NCI-H1092 treated with DMSO at 0.1 percent for 48 hours (cell line): ENCODE measurements around the gene SDCBP2.
"Not testable (repeated sequence)": the region's sequence is repeated elsewhere in the genome, so short reads cannot be mapped to it uniquely, and the experiment has no call there.

Experiments
- DNase-seq: peaks from one replicate; lab custom pipeline; 2025; lab: John Stamatoyannopoulos, UW

Gene SDCBP2

GRCh38 chr20:1360094-1360846 lies 31.3 kb upstream of the SDCBP2 start:
- no peak for DNase-seq

DNA sequence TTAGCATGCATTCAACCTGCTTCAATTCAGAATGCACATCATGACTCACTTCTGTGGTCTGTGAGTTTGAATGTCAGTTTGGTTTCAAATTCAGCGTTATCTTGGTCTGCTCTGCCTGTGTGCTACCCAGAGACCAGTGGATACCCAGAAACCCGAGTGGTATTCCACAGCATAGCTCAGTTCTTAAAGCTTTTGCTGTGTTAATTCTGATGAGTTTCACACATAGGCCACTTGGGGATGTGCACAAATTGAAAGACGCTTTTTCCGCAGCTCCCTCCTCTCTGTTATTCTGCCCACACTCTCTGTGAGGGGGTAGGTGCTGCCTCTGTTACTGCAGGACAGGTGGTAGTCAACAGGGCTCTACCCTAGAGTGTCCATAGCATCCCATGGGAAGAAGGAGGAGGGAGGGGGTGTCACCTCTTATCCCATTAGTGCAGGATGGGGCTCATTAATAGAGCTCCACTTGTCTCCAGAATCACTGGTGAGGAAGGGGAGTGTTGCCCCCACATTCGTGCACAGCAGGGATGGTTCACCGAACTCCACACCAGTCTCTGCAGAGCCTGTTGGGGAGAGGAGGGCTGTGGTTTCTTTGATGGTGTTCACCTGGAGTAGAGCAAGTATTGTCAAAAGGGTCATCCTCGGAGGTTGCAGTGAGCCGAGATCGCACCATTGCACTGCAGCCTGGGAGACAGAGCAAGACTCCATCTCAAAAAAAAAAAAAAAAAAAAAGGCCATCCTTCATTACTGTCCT lies 29.2 kb upstream of the SDCBP2 start:
- no peak for DNase-seq

- no peak for DNase-seq
Measured at GRCh38 chr20:1353956-1354355, 25.0 kb upstream of the SDCBP2 start.

DNA sequence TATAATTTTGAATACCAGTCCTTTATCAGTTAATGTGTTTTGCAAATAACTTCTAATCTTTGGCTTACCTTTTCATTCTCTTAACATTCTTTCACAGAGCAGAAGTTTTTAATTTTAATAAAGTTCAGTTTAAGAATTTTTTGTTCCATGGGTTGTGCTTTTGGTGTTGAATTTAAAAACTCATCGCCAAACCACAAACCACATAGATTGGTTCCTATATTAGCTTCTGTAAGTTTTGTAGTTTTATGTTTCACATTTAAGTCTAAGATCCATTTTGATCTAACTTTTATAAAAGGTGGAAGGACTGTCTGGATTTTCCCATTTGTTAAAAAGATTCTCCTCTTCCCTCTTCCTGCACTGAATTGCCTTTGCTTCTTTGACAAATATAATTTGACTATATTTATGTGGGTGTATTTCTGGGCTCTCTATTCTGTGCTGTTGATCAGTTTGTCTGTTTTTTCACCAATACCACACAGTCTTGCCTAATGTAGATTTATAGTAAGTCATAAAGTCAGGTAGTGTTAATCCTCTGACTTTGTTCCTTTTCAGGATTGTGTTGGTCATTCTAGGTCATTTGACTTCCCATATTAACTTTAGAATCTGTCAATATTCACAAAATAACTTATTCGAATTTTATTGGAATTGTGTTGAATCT lies 17.5 kb upstream of the SDCBP2 start:
- no peak for DNase-seq

- DNase-seq, result no peak
Measured at GRCh38 chr20:1345756-1346093, 16.8 kb upstream of the SDCBP2 start.

GRCh38 chr20:1345030-1345755 lies 16.3 kb upstream of the SDCBP2 start:
- DNase-seq, result no peak

DNA sequence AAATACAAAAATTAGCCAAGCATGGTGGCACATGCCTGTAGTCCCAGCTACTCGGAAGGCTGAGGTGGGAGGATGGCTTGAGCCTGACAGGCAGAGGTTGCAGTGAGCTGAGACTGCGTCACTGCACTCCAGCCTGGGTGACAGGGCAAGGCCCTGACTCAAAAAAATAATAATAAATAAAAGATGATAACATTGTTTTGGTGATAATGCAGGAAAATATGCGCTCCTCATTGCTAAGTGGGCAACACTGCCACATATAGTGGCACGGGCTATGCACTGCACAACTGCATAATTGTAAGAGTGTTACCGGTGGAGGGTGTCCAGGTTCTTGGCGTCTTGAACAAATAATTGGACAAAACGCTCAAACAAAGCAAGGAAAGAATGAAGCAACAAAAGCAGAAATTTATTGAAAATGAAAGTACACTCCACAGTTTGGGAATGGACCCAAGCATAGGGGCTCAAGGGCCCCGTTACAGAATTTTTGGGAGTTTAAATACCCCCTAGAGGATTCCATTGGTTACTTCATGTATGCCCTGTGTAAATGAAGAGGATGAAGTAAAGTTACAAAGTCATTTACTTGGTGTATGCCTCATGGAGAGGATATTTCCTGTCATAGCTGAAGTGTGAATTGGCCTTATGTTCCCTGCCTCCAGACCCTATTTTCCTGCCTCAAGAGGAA lies 14.6 kb upstream of the SDCBP2 start:
- not testable (repeated sequence) for DNase-seq

- no peak for DNase-seq
Measured at GRCh38 chr20:1341561-1342265, 12.8 kb upstream of the SDCBP2 start.

GRCh38 chr20:1338801-1339200 lies 9.9 kb upstream of the SDCBP2 start:
- no peak for DNase-seq

- DNase-seq, result no peak
Measured at GRCh38 chr20:1338096-1338495, 9.2 kb upstream of the SDCBP2 start.

DNA sequence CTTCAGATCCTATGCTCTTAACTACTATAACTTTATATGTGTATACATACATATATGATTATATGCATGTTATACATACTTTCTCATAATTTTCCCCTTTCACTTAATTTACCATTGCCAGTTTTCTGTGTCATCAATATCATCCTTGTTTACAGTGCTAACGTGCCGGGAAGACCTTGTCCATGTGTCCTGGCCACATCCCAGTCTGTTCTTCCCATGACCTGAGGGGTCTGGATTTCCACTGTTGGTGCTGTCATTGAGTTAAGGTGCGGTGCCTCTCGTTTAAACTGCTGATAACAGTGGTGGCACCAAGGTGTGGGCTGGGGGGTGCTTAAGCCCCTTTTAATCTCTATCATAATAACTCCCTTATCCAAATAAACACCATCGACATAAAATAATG lies 8.5 kb upstream of the SDCBP2 start:
- no peak for DNase-seq

DNA sequence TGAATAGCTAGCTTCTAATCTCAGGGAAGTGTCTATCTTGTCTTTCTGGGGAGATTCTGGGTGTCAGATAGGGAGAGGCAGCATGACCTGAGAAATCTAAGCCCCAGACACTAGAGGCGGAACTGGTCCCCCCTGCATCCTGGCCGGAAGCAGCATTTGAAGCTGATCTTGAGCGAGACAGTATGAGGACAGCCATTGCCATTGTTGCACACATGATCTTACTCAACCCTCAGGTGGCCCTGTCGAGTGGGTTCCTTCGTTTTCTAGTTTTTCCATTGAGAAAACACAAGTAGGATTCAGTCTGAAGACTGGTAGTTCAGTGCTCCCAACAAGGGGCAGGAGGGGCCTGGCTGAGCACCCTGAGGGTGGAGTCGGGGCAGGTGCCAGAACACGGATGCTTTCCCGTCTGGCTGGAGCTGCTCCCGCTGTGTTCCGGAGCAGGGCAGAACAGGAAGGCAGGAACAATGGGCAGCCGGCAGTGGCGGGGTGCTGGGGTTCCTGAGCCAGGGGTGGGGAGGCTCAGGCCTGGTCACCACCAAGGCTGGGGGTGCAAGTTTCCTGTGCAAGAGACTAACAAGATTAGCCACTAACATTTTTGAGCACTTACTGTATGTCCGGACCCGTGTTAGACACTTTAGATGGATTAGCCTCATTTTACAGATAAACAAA lies 7.9 kb upstream of the SDCBP2 start:
- DNase-seq, result no peak

DNA sequence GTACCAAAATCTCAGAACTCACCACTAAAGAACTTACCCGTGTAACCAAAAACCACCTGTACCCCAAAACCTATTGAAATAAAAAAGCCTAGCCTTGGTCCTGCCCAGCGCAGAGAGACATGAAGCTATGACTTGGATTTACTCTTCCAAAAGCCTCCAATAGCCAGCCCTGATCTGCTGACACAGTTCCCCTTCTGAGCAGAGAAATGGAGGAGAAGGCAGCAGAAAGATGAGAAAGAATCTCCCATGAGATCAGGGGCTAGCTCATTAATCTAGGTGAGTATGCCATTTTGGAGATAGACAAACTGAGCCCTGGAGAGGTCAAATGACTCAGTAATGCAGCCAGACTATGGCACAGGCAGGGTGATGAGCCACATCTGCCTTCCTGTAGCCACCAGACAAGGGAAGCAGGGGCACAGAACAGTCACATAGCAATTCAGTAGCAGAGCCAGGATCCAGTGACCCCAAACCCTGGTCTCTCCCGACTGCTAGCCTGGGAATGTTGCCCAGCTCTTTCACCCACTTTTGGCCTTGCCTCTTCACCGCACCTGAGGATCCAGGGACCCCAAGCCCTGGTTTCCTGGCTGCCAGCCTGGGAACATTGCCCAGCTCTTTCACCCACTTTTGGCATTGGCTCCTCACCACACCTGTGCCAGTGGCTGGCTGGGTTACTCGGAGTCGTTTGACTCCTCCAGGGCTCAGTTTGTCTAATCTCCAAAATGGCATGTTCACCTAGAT lies 7.2 kb upstream of the SDCBP2 start:
- no peak for DNase-seq

GRCh38 chr20:1334761-1335160 lies 5.8 kb upstream of the SDCBP2 start:
- no peak for DNase-seq

- DNase-seq, result no peak
Measured at GRCh38 chr20:1334370-1334731, 5.4 kb upstream of the SDCBP2 start.

- no peak for DNase-seq
Measured at GRCh38 chr20:1333462-1334369, 4.8 kb upstream of the SDCBP2 start.

- no peak for DNase-seq
Measured at GRCh38 chr20:1332749-1333300, 3.9 kb upstream of the SDCBP2 start.

DNA sequence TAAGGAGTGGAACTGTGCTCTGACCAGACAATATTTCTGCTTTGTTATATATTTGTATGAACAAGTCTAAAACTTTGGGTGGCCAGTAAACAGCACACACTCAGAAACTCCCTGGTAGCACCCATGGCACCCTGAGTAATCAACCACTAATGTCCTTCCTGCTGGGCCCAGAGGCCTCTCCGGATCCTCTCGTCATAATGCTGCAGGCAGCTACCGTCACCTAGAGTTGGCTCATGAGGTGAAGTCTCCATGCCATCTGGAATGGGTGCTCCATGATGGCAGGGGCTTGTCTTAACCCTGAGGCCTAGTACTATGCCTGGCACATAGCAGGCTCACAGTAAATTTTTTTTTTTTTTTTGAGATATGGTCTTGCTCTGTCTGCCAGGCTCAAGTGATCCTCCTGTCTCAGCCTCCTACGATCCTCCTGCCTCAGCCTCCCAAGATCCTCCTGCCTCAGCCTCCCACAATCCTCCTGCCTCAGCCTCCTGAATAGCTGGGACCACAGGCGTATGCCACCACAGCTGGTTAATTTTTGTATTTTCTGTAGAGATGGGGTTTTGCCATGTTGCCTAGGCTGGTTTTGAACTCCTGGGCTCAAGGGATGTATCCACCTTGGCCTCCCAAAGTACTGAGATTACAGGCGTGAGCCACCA lies 3.0 kb upstream of the SDCBP2 start:
- DNase-seq, result no peak
